Fibroblast of lung (primary cell): ENCODE data around the gene DGKG.

Experiments
- EZH2 ChIP-seq: IDR thresholded peaks from 2 replicates; pipeline ENCODE4 v1.5.1; 2012; ENCODE audit warnings: low read length, control low read depth, mild to moderate bottlenecking; ENCODE audit errors: missing control alignments
- TF ChIP-seq, protein P1 (sequence below), 2 donors: IDR thresholded peaks in 1 of 2; conservative IDR thresholded peaks in 1 of 2; 1 replicate in 1 of 2; 2 replicates in 1 of 2; pipeline ENCODE4 v1.5.1; 2011 to 2012; ENCODE audit warnings: low read length in 2 of 2, control low read depth in 1 of 2, inconsistent platforms in 1 of 2, low read depth in 1 of 2, mild to moderate bottlenecking in 1 of 2

DNA sequence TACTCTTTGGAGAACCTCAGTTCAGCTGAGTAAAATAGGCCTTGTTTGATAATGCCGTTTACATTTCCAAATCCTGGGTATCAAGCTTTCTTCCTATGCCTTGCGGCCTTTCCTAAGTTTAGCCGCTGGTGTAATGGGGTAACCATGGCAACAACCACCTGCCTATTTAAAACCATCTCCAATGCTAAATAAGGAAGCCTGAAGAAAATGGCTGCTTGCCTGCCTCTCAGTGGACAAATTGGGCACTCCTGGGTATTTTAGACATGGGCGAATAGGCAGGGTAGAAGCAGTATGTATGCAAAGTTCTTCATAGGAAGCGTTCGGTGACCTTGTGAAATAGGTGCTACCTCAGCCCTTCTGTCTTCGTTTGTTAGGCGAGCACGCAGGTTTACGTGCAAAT, 122.7 kb downstream of the DGKG start:
- no peak for TF ChIP-seq EZH2
- TF ChIP-seq, protein P1, sequence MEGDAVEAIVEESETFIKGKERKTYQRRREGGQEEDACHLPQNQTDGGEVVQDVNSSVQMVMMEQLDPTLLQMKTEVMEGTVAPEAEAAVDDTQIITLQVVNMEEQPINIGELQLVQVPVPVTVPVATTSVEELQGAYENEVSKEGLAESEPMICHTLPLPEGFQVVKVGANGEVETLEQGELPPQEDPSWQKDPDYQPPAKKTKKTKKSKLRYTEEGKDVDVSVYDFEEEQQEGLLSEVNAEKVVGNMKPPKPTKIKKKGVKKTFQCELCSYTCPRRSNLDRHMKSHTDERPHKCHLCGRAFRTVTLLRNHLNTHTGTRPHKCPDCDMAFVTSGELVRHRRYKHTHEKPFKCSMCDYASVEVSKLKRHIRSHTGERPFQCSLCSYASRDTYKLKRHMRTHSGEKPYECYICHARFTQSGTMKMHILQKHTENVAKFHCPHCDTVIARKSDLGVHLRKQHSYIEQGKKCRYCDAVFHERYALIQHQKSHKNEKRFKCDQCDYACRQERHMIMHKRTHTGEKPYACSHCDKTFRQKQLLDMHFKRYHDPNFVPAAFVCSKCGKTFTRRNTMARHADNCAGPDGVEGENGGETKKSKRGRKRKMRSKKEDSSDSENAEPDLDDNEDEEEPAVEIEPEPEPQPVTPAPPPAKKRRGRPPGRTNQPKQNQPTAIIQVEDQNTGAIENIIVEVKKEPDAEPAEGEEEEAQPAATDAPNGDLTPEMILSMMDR (conservative IDR thresholded peaks at IDR 0.05 in 1 of 2, IDR thresholded peaks at IDR 0.05 in 1 of 2; ENCODE audit: low read depth in 1 of 2, low read length in 2 of 2) = peak in 1 of 2 donors; percentile 7
